HG03342 (cell line): ENCODE data around the gene DTYMK.
"Not testable (repeated sequence)": the region's sequence is repeated elsewhere in the genome, so short reads cannot be mapped to it uniquely, and the experiment has no call there.

Source experiments
- ATAC-seq: cut with Tn5 transposase; IDR thresholded peaks from one replicate; pipeline ENCODE4 v1.9.1; 2021; ENCODE audit warnings: mild to moderate bottlenecking, moderate library complexity; ENCODE audit not compliant: unreplicated experiment

The DTYMK gene

GRCh38 chr2:241673189-241673663 lies 13.4 kb downstream of the DTYMK start:
- no peak for ATAC-seq

- no peak for ATAC-seq
These were observed 14.1 kb downstream of the DTYMK start for GRCh38 chr2:241672243-241673188.

- no peak for ATAC-seq
These were observed 15.0 kb downstream of the DTYMK start for GRCh38 chr2:241671457-241672240.

- no peak for ATAC-seq
These were observed 16.1 kb downstream of the DTYMK start for GRCh38 chr2:241670333-241671110.

GRCh38 chr2:241668839-241669238 lies 17.8 kb downstream of the DTYMK start:
- ATAC-seq = no peak

GRCh38 chr2:241668354-241668753 lies 18.3 kb downstream of the DTYMK start:
- no peak for ATAC-seq

- no peak for ATAC-seq
These were observed 19.8 kb downstream of the DTYMK start for GRCh38 chr2:241666627-241667400.

- ATAC-seq = no peak
These were observed 20.7 kb downstream of the DTYMK start for GRCh38 chr2:241665731-241666440.

GRCh38 chr2:241662731-241663130 lies 23.9 kb downstream of the DTYMK start:
- ATAC-seq = not testable (repeated sequence)

GRCh38 chr2:241660593-241661213 lies 25.9 kb downstream of the DTYMK start:
- no peak for ATAC-seq

- ATAC-seq = no peak
These were observed 27.4 kb downstream of the DTYMK start for GRCh38 chr2:241659150-241659739.

- ATAC-seq = no peak
These were observed 28.3 kb downstream of the DTYMK start for GRCh38 chr2:241658296-241658695.

GRCh38 chr2:241657786-241658254 lies 28.8 kb downstream of the DTYMK start:
- no peak for ATAC-seq

GRCh38 chr2:241656190-241656741 lies 30.3 kb downstream of the DTYMK start:
- no peak for ATAC-seq

- no peak for ATAC-seq
These were observed 31.0 kb downstream of the DTYMK start for GRCh38 chr2:241655516-241656189.

- ATAC-seq = no peak
These were observed 32.1 kb downstream of the DTYMK start for GRCh38 chr2:241654551-241654950.

GRCh38 chr2:241653210-241653750 lies 33.3 kb downstream of the DTYMK start:
- ATAC-seq = no peak
